Activated T-cell treated with anti-CD3 and anti-CD28 coated beads for 24 hours (primary cell): ENCODE measurements around the gene BRIP1.
"Not testable (repeated sequence)": the region's sequence is repeated elsewhere in the genome, so short reads cannot be mapped to it uniquely, and the experiment has no call there.

Experiments
- DNase-seq: peaks from one replicate; pipeline ENCODE4 v3.0.0-alpha.2; 2020; ENCODE audit warnings: low read depth

Gene BRIP1

GRCh38 chr17:61695779-61696337 is 167.5 kb downstream of the BRIP1 start:
- DNase-seq = no peak

- DNase-seq = no peak
These were observed 169.2 kb downstream of the BRIP1 start for GRCh38 chr17:61694095-61694494.

- DNase-seq = no peak
These were observed 173.6 kb downstream of the BRIP1 start for GRCh38 chr17:61689610-61690180.

GRCh38 chr17:61687769-61688168 is 175.6 kb downstream of the BRIP1 start:
- DNase-seq = no peak

- DNase-seq = no peak
These were observed 177.2 kb downstream of the BRIP1 start for GRCh38 chr17:61686113-61686512.

GRCh38 chr17:61684818-61685217 is 178.5 kb downstream of the BRIP1 start:
- no peak for DNase-seq

GRCh38 chr17:61684172-61684571 is 179.2 kb downstream of the BRIP1 start:
- no peak for DNase-seq

- no peak for DNase-seq
These were observed 179.9 kb downstream of the BRIP1 start for GRCh38 chr17:61683466-61683865.

GRCh38 chr17:61680921-61681320 is 182.4 kb downstream of the BRIP1 start:
- no peak for DNase-seq

- DNase-seq = no peak
These were observed 185.0 kb downstream of the BRIP1 start for GRCh38 chr17:61678339-61678738.

- DNase-seq = not testable (repeated sequence)
These were observed 186.0 kb downstream of the BRIP1 start for GRCh38 chr17:61677150-61677811.

GRCh38 chr17:61676522-61676921 is 186.8 kb downstream of the BRIP1 start:
- not testable (repeated sequence) for DNase-seq

GRCh38 chr17:61674609-61675008 is 188.7 kb downstream of the BRIP1 start:
- DNase-seq = not testable (repeated sequence)

GRCh38 chr17:61673019-61673897 is 190.1 kb downstream of the BRIP1 start:
- not testable (repeated sequence) for DNase-seq

- no peak for DNase-seq
These were observed 191.2 kb downstream of the BRIP1 start for GRCh38 chr17:61672140-61672539.

GRCh38 chr17:61670691-61671090 is 192.6 kb downstream of the BRIP1 start:
- no peak for DNase-seq

GRCh38 chr17:61669522-61669921 is 193.8 kb downstream of the BRIP1 start:
- no peak for DNase-seq

GRCh38 chr17:61668486-61668885 is 194.8 kb downstream of the BRIP1 start:
- DNase-seq = no peak

- not testable (repeated sequence) for DNase-seq
These were observed 196.8 kb downstream of the BRIP1 start for GRCh38 chr17:61666406-61667088.

- no peak for DNase-seq
These were observed 200.0 kb downstream of the BRIP1 start for GRCh38 chr17:61663310-61663709.

- DNase-seq = no peak
These were observed 200.6 kb downstream of the BRIP1 start for GRCh38 chr17:61662741-61663140.

GRCh38 chr17:61662186-61662585 is 201.1 kb downstream of the BRIP1 start:
- no peak for DNase-seq
